GM12801 (cell line): ENCODE data around the gene PFKFB3.

ENCODE experiments used
- CTCF ChIP-seq: IDR thresholded peaks from one replicate; pipeline ENCODE4 v1.5.1; 2011; ENCODE audit warnings: control low read depth; ENCODE audit not compliant: insufficient read length; ENCODE audit errors: extremely low read depth

Gene PFKFB3

GRCh38 chr10:6194311-6194710 is 8.4 kb upstream of the PFKFB3 start:
- TF ChIP-seq CTCF, result no peak

DNA sequence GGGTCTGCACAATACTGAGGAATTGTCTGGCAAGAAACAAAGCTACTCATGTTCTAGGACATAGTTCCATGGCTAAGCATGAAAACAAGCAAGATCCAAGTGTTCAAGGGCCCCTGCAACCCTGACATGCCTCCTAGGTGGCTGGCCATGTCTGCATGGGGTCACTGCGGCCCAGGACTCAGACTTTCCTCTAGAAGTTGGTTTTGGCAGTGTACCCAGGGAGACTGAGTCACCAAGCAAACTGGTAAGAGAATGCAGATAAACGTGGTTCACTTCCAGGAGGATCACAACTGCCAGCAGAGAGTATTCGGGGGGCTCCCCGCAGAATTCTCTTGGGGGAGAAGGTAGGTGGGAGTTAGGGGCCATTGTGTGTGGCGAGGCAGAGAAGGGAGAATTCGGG is 7.4 kb upstream of the PFKFB3 start:
- no peak for TF ChIP-seq CTCF

DNA sequence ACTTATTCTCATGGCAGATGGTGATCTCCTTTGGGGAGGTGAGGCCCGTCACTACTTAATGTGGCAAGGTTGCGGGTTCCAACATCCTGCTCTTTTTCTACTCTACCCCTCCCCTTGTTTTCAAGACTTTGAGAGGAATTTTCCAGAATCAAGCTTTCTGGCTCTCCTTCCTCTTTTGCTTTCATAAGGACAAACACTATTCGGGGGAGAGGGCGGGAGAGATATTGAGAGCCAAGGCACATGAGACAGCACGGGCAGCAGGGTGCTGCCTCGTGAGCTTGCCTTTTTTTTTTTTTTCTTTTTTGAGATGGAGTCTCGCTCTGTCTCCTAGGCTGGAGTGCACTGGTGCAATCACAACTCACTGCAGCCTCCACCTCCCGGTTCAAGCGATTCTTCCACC is 6.9 kb upstream of the PFKFB3 start:
- TF ChIP-seq CTCF, result no peak

DNA sequence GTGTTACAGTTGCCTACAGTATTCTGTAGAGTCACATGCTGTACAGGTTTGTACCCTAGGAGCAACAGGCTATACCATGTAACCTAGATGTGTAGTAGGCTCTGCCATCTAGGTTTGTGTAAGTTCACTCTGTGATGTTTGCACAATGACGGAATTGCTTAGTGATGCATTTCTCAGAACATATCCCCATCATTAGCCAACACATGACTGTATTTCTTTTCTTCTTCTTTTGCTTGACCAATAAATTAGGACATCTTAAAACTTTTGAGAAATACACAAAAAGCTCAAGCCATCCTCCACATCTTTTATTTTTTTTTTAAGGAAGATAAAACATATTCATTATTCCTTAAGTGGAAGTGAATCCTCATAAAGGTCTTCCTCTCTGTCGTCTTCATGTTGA is 5.4 kb upstream of the PFKFB3 start:
- TF ChIP-seq CTCF, result no peak

GRCh38 chr10:6198171-6198570 is 4.6 kb upstream of the PFKFB3 start:
- no peak for TF ChIP-seq CTCF

DNA sequence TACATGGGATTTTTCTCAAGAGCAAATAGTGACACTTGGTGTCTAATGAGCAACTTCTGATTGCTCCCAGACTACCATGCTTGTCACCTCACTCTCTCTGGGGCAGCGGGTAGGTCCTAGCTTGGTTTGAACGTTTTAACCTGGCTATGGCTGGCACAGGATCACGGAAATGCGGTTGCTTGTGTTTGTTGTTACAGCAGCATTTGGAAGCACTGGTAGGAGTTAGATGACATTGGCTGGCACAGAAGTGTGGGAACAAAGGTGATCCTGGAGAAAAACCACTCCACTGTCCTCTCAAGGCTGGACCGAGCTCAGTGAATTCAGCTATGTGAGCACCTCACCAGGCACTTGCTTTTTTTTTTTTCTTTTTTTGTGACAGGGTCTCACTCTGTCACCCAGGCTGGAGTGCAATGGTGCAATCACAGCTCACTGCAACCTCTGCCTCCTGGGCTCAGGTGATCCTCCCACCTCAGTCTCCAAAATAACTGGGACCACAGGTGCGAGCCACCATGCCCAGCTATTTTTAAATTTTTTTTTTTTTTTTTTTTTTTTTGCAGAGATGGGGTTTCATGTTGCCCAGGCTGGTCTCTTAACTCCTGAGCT is 3.5 kb upstream of the PFKFB3 start:
- TF ChIP-seq CTCF, result no peak

- TF ChIP-seq CTCF, result no peak
Measured at GRCh38 chr10:6200440-6200733, 2.3 kb upstream of the PFKFB3 start.
